K562 (cell line): ENCODE measurements around the gene RHD. TPM values are rescaled to one million over a fixed set of nuclear protein-coding genes. Genes with fewer than 3 reads are reported as not detected.

ENCODE experiments used
- BCLAF1 ChIP-seq, 2 experiments: fragments of 450-650 bp in 1 of 2; IDR thresholded peaks; 2 replicates each; pipeline ENCODE4 v1.6.1; 2011 to 2017; ENCODE audit warnings: low read depth in 2 of 2, antibody characterized with exemption in 1 of 2, borderline replicate concordance in 1 of 2, low read length in 1 of 2, mild to moderate bottlenecking in 1 of 2, mixed read lengths in 1 of 2; ENCODE audit not compliant: control insufficient read depth in 1 of 2
- BRD4 ChIP-seq: fragments of 200-600 bp; sonication (generic); IDR thresholded peaks from 2 replicates; pipeline ENCODE4 v1.6.1; 2017; ENCODE audit warnings: inconsistent platforms
- DMBX1 ChIP-seq: fragments of 250-450 bp; sonication (Bioruptor Pico); IDR thresholded peaks from 2 replicates; pipeline ENCODE4 v1.8.0; 2022; ENCODE audit warnings: inconsistent platforms, mild to moderate bottlenecking, moderate library complexity, borderline replicate concordance
- E2F3 ChIP-seq: fragments of 250-450 bp; sonication (Bioruptor Pico); IDR thresholded peaks from 2 replicates; pipeline ENCODE4 v1.4.0; 2020; ENCODE audit warnings: mild to moderate bottlenecking
- FOXA1 ChIP-seq: fragments of 450-650 bp; IDR thresholded peaks from 2 replicates; pipeline ENCODE4 v1.6.1; 2016; ENCODE audit warnings: mild to moderate bottlenecking, borderline replicate concordance
- KDM5B ChIP-seq: fragments of 200-600 bp; sonication (generic); IDR thresholded peaks from 2 replicates; pipeline ENCODE4 v1.6.1; 2012; ENCODE audit warnings: low read depth, mild to moderate bottlenecking, moderate library complexity, low read length, control low read depth, inconsistent platforms; ENCODE audit not compliant: insufficient replicate concordance
- MTA2 ChIP-seq: fragments of 450-650 bp; IDR thresholded peaks from 2 replicates; pipeline ENCODE4 v1.6.1; 2016; ENCODE audit warnings: low read depth
- PTBP1 ChIP-seq: fragments of 200-400 bp; formaldehyde crosslinking; IDR thresholded peaks from 2 replicates; pipeline ENCODE4 v1.6.1; 2017; ENCODE audit warnings: low read depth, low read length
- RNF219 ChIP-seq: fragments of 250-450 bp; sonication (Bioruptor Pico); IDR thresholded peaks from 2 replicates; pipeline ENCODE4 v1.5.0; 2022; ENCODE audit warnings: mild to moderate bottlenecking
- SMARCB1 ChIP-seq: IDR thresholded peaks from 2 replicates; pipeline ENCODE4 v1.6.1; 2011; ENCODE audit warnings: improper control_type of control experiment, low read depth; ENCODE audit not compliant: insufficient read length
- SMARCE1 ChIP-seq: fragments of 450-650 bp; IDR thresholded peaks from 2 replicates; pipeline ENCODE4 v1.7.1; 2016; ENCODE audit warnings: mild to moderate bottlenecking
- THRA ChIP-seq: fragments of 450-650 bp; IDR thresholded peaks from 2 replicates; pipeline ENCODE4 v1.6.1; 2017; ENCODE audit warnings: mild to moderate bottlenecking, moderate library complexity
- ZFP91 ChIP-seq: sonication (generic); formaldehyde crosslinking; IDR thresholded peaks from 2 replicates; pipeline ENCODE4 v1.8.0; 2022; ENCODE audit warnings: mild to moderate bottlenecking, missing genetic modification reagents
- ZNF239 ChIP-seq: fragments of 250-450 bp; sonication (Bioruptor Pico); IDR thresholded peaks from 2 replicates; pipeline ENCODE4 v1.4.0; 2020; ENCODE audit warnings: mild to moderate bottlenecking
- ZNF57 ChIP-seq: fragments of 450-650 bp; formaldehyde crosslinking; IDR thresholded peaks from 2 replicates; pipeline ENCODE4 v1.4.0; 2020; ENCODE audit warnings: mild to moderate bottlenecking, moderate library complexity
- ZNF766 ChIP-seq: fragments of 200-800 bp; sonication (Bioruptor generic); conservative IDR thresholded peaks from 2 replicates; pipeline ENCODE4 v1.6.1; 2016; ENCODE audit warnings: missing genetic modification characterization, missing compliant biosample characterization
- polyA plus RNA-seq, 8 experiments: library from polyadenylated mRNA; depleted of rRNA in 4 of 8; stranded (reverse) in 5 of 8; unstranded in 3 of 8; fragments of >200 nt; fragmentation: Nextera tagmentation in 2 of 8; fragmentation: Illumina TruSeq in 1 of 8; extraction: Ambion mirVana in 2 of 8; extraction: Trizol in 1 of 8; gene quantifications; 2 replicates each; pipeline versions ENCODE4 v1.2.1 to v1.2.3, GENCODE V29; 2011 to 2014; ENCODE audit warnings: inconsistent platforms in 1 of 8, missing spikeins in 1 of 8
- total RNA-seq, 7 experiments: library from RNA; depleted of rRNA in 6 of 7; stranded (reverse); fragments of >200 nt in 6 of 7; fragmentation: Illumina TruSeq in 2 of 7; extraction: Trizol in 2 of 7; gene quantifications; 2 replicates each; pipeline versions ENCODE4 v1.2.1 to v1.2.3, GENCODE V29; 2011 to 2021; ENCODE audit warnings: low replicate concordance in 1 of 7
- TF ChIP-seq, protein P1 (sequence below): fragments of 450-650 bp; formaldehyde crosslinking; IDR thresholded peaks from 2 replicates; pipeline ENCODE4 v1.4.0; 2022; ENCODE audit warnings: missing genetic modification characterization

The RHD gene
- total and polyA plus RNA-seq, 9 of the 15 experiments (the other 6 are each of a cell fraction or from before 2014, with no cell fraction given): 8.8 to 32.4 (median 15.0) TPM

DNA sequence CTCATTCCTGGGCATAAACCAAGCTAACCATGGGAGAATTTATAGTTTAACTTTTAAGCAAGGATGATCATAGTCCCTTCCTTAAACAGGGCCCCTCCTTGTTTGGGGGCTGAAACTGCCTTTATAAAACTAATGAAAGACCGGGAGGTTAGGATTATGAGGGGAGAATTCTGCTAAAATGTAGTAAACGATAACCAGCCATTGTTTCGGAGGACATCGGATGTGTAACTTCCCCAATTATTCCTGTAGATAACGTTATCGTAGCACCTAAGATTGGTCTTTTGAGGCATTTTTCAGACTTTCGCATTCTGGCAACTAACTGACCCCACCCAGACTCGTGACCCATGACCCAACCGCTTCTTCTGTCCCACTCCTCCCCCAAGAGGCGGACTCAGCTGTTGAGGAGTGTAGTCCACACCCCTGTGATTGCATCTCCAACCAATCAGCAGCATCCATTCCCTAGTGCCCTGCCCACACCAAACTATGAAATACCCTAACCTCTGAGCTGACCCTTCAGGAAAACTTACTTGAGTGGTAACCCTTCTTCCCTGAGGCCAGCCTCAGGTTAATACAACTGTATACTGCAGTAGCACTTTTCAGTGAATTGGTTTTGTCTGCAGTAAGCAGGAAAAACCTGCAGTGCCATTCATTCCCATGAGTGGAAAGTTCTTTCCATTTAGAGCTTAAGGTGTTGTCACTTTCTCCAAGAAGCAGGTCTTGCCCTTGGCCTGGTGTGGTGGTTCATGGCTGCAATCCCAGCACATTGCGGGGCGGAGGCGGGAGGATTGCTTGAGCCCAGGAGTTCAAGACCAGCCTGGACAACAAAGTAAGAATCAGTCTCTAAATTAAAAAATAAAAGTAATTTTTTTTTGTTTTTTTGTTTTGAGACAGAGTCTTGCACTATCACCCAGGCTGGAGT lies 39.2 kb upstream of the RHD start (continued):
- TF ChIP-seq PTBP1 (no peak), ZNF766 (CRISPR knock-in tag) (peak; percentile 83; the same call in 1 of the 2 replicates), KDM5B (peak; percentile 79), SMARCB1 (no peak), MTA2 (0 out of 2 replicates have a peak, but pooled peaks have one; percentile 21), ZNF239 (CRISPR knock-in tag) (peak; percentile 74), ZNF57 (CRISPR knock-in tag) (no peak), FOXA1 (no peak), SMARCE1 (peak; percentile 84), THRA (no peak), ZFP91 (CRISPR knock-in tag) (no peak), BRD4 (peak; percentile 95; the same call in 1 of the 2 replicates), E2F3 (CRISPR knock-in tag) (no peak), RNF219 (CRISPR knock-in tag) (peak; percentile 85; the same call in 1 of the 2 replicates), BCLAF1 (IDR thresholded peaks at IDR 0.05; ENCODE audit: borderline replicate concordance in 1 of 2, control insufficient read depth in 1 of 2, low read depth in 2 of 2, low read length in 1 of 2) (no peak), DMBX1 (no peak)
- TF ChIP-seq, protein P1, sequence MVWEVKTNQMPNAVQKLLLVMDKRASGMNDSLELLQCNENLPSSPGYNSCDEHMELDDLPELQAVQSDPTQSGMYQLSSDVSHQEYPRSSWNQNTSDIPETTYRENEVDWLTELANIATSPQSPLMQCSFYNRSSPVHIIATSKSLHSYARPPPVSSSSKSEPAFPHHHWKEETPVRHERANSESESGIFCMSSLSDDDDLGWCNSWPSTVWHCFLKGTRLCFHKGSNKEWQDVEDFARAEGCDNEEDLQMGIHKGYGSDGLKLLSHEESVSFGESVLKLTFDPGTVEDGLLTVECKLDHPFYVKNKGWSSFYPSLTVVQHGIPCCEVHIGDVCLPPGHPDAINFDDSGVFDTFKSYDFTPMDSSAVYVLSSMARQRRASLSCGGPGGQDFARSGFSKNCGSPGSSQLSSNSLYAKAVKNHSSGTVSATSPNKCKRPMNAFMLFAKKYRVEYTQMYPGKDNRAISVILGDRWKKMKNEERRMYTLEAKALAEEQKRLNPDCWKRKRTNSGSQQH: no peak
